WTC11 (cell line): ENCODE measurements around the gene MED15. TPM values are rescaled to one million over a fixed set of nuclear protein-coding genes. Genes with fewer than 3 reads are reported as not detected.

ENCODE experiments used
- ATAC-seq: fragments of 200-7000 bp; cut with Tn5 transposase; 2 replicates; pipeline ENCODE4 v1.10.0; 2021; ENCODE audit warnings: mild to moderate bottlenecking, moderate library complexity
- CTCF ChIA-PET: fragments of 300-600 bp; sonication (Branson Sonifier 250); formaldehyde crosslinking; loops from one replicate; lab custom pipeline; 2021; ENCODE audit warnings: antibody characterized with exemption; lab: Charles Lee
- POLR2A ChIA-PET: fragments of 350-600 bp; sonication (Branson Sonifier 250); formaldehyde crosslinking; loops from one replicate; lab custom pipeline; 2021; ENCODE audit warnings: antibody characterized with exemption; lab: Charles Lee
- DNase-seq: peaks from one replicate; pipeline ENCODE4 v3.0.0; 2021; ENCODE audit warnings: low spot score
- H3K27ac Mint-ChIP-seq: 2 replicates; pipeline ENCODE4 v1.8.0; 2021; ENCODE audit warnings: mixed read lengths
- H3K27me3 Mint-ChIP-seq: 2 replicates; pipeline ENCODE4 v1.8.0; 2021; ENCODE audit warnings: low read depth, mild to moderate bottlenecking, moderate library complexity, mixed read lengths
- H3K36me3 Mint-ChIP-seq: 2 replicates; pipeline ENCODE4 v1.8.0; 2021; ENCODE audit warnings: mixed read lengths
- H3K4me1 Mint-ChIP-seq: 2 replicates; pipeline ENCODE4 v1.8.0; 2022; ENCODE audit warnings: mixed read lengths
- H3K4me3 Mint-ChIP-seq: 2 replicates; pipeline ENCODE4 v1.8.0; 2021; ENCODE audit warnings: mild to moderate bottlenecking, moderate library complexity, mixed read lengths
- H3K9me3 Mint-ChIP-seq: 2 replicates; pipeline ENCODE4 v1.8.0; 2021; ENCODE audit warnings: mixed read lengths
- CBFB ChIP-seq: sonication (generic); formaldehyde crosslinking; IDR thresholded peaks from 2 replicates; pipeline ENCODE4 v1.8.1; 2022; ENCODE audit warnings: mild to moderate bottlenecking, low read depth, missing genetic modification reagents
- CTCF ChIP-seq: fragments of 200-600 bp; IDR thresholded peaks from 2 replicates; pipeline ENCODE4 v1.8.0; 2022; ENCODE audit warnings: antibody characterized with exemption
- FOXK1 ChIP-seq: sonication (generic); formaldehyde crosslinking; IDR thresholded peaks from 2 replicates; pipeline ENCODE4 v1.8.0; 2022; ENCODE audit warnings: mild to moderate bottlenecking, moderate library complexity, missing genetic modification reagents
- GABPB1 ChIP-seq: sonication (generic); formaldehyde crosslinking; IDR thresholded peaks from 2 replicates; pipeline ENCODE4 v1.8.1; 2023; ENCODE audit warnings: mild to moderate bottlenecking, missing genetic modification reagents
- GRHL2 ChIP-seq: fragments of 250-450 bp; sonication (Bioruptor Pico); IDR thresholded peaks from 2 replicates; pipeline ENCODE4 v1.8.0; 2022; ENCODE audit warnings: mild to moderate bottlenecking, moderate library complexity; ENCODE audit not compliant: insufficient replicate concordance, severe bottlenecking
- MXD4 ChIP-seq: fragments of 250-450 bp; sonication (Bioruptor Pico); IDR thresholded peaks from 2 replicates; pipeline ENCODE4 v1.8.0; 2021; ENCODE audit warnings: mild to moderate bottlenecking, moderate library complexity, borderline replicate concordance
- NR1H2 ChIP-seq: sonication (generic); formaldehyde crosslinking; IDR thresholded peaks from 2 replicates; pipeline ENCODE4 v1.9.0; 2021; ENCODE audit warnings: mild to moderate bottlenecking, moderate library complexity, missing genetic modification reagents
- PRDM15 ChIP-seq: sonication (generic); formaldehyde crosslinking; IDR thresholded peaks from 2 replicates; pipeline ENCODE4 v1.8.0; 2022; ENCODE audit warnings: missing genetic modification reagents
- SMAD4 ChIP-seq: sonication (generic); formaldehyde crosslinking; IDR thresholded peaks from 2 replicates; pipeline ENCODE4 v1.8.0; 2022; ENCODE audit warnings: mild to moderate bottlenecking, missing genetic modification reagents
- SOX15 ChIP-seq: fragments of 250-450 bp; sonication (Bioruptor Pico); IDR thresholded peaks from 2 replicates; pipeline ENCODE4 v1.9.0; 2021; ENCODE audit warnings: mild to moderate bottlenecking
- SP1 ChIP-seq: sonication (generic); formaldehyde crosslinking; conservative IDR thresholded peaks from 2 replicates; pipeline ENCODE4 v1.8.1; 2022; ENCODE audit warnings: missing genetic modification reagents
- STAT6 ChIP-seq: sonication (generic); formaldehyde crosslinking; conservative IDR thresholded peaks from 2 replicates; pipeline ENCODE4 v1.8.1; 2023; ENCODE audit warnings: mild to moderate bottlenecking, low read depth, missing genetic modification reagents, moderate library complexity
- TEAD1 ChIP-seq: sonication (generic); formaldehyde crosslinking; IDR thresholded peaks from 2 replicates; pipeline ENCODE4 v1.8.0; 2022; ENCODE audit warnings: mild to moderate bottlenecking, missing genetic modification reagents
- TEAD4 ChIP-seq: sonication (generic); formaldehyde crosslinking; IDR thresholded peaks from 2 replicates; pipeline ENCODE4 v1.8.0; 2022; ENCODE audit warnings: mild to moderate bottlenecking, missing genetic modification reagents
- ZNF263 ChIP-seq: sonication (generic); formaldehyde crosslinking; IDR thresholded peaks from 2 replicates; pipeline ENCODE4 v1.8.1; 2022; ENCODE audit warnings: low read depth, mild to moderate bottlenecking, moderate library complexity, missing genetic modification reagents
- ZNF423 ChIP-seq: fragments of 250-450 bp; sonication (Bioruptor Pico); IDR thresholded peaks from 2 replicates; pipeline ENCODE4 v2.1.2; 2022; ENCODE audit warnings: mild to moderate bottlenecking, moderate library complexity
- total RNA-seq: library from RNA; stranded (reverse); gene quantifications from 3 replicates; pipeline ENCODE4 v1.2.3, GENCODE V29; 2021
- TF ChIP-seq, protein P1 (sequence below): sonication (generic); formaldehyde crosslinking; IDR thresholded peaks from 2 replicates; pipeline ENCODE4 v1.8.1; 2023; ENCODE audit warnings: mild to moderate bottlenecking, missing genetic modification reagents, moderate library complexity
- TF ChIP-seq, protein P2 (sequence below): sonication (generic); formaldehyde crosslinking; IDR thresholded peaks from 2 replicates; pipeline ENCODE4 v1.8.0; 2022; ENCODE audit warnings: mild to moderate bottlenecking, missing genetic modification reagents

The MED15 gene
- total RNA-seq, 1 experiment from 2014 or later = 67.7 TPM

- H3K36me3 Mint-ChIP-seq = no peaks in the 10 kb centered on the region
- no peaks in the 10 kb centered on the region for H3K27me3 Mint-ChIP-seq
- TF ChIP-seq NR1H2 (CRISPR knock-in tag) (no peak), CBFB (no peak), MXD4 (CRISPR knock-in tag) (no peak), GRHL2 (CRISPR knock-in tag) (no peak), ZNF423 (CRISPR knock-in tag) (no peak), SP1 (CRISPR knock-in tag) (peak; percentile 52; the same call in 1 of the 2 replicates), GABPB1 (CRISPR knock-in tag) (no peak), TEAD4 (CRISPR knock-in tag) (0 out of 2 replicates have a peak, but pooled peaks have one; percentile 24), CTCF (peak; percentile 56; the same call in 1 of the 2 replicates), SMAD4 (CRISPR knock-in tag) (no peak), FOXK1 (CRISPR knock-in tag) (no peak), PRDM15 (CRISPR knock-in tag) (no peak), STAT6 (CRISPR knock-in tag) (no peak), SOX15 (CRISPR knock-in tag) (no peak), TEAD1 (0 out of 2 replicates have a peak, but pooled peaks have one; percentile 63), ZNF263 (CRISPR knock-in tag) (no peak)
- TF ChIP-seq, protein P1, sequence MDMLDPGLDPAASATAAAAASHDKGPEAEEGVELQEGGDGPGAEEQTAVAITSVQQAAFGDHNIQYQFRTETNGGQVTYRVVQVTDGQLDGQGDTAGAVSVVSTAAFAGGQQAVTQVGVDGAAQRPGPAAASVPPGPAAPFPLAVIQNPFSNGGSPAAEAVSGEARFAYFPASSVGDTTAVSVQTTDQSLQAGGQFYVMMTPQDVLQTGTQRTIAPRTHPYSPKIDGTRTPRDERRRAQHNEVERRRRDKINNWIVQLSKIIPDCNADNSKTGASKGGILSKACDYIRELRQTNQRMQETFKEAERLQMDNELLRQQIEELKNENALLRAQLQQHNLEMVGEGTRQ (CRISPR knock-in tag) = no peak
- TF ChIP-seq, protein P2, sequence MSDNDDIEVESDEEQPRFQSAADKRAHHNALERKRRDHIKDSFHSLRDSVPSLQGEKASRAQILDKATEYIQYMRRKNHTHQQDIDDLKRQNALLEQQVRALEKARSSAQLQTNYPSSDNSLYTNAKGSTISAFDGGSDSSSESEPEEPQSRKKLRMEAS = peak; percentile 61
- H3K27ac Mint-ChIP-seq = no peak overlapping the region
- CTCF ChIA-PET = interaction anchor here (0.5 to 3.4 kb wide), 35 partner anchors 10 to 236 kb away, joined by 3 to 18 read pairs (median 3); partner anchors contain the start of gene ZNF74
- ATAC-seq = peak; percentile 93
- H3K4me3 Mint-ChIP-seq = no peak overlapping the region
- peak; percentile 88 for DNase-seq
- POLR2A ChIA-PET = no interaction called here
- peaks cover 12% of the 10 kb centered on the region for H3K4me1 Mint-ChIP-seq
- H3K9me3 Mint-ChIP-seq = no peaks in the 10 kb centered on the region
These were observed 98.8 kb downstream of the MED15 start for GRCh38 chr22:20606041-20606783.
